Naive thymus-derived CD8-positive, alpha-beta T cell (primary cell): ENCODE measurements around the gene TRIM33. TPM values are rescaled to one million over a fixed set of nuclear protein-coding genes. Genes with fewer than 3 reads are reported as not detected.

Source experiments
- ATAC-seq, 2 donors: fragments of 150-1000 bp; cut with Tn5 transposase in 1 of 2; sonication (Bioruptor Pico), chemical (Tn5 transposase) in 1 of 2; 1 replicate in 1 of 2; 2 replicates in 1 of 2; pipeline ENCODE4 v1.10.0; 2021; ENCODE audit warnings: mild to moderate bottlenecking in 2 of 2, moderate library complexity in 2 of 2
- POLR2A ChIA-PET: fragments of 350-600 bp; sonication (Branson Sonifier 250); formaldehyde crosslinking; loops from one replicate; lab custom pipeline; 2021; ENCODE audit warnings: antibody characterized with exemption; lab: Charles Lee
- DNase-seq, 10 donors: peaks; one replicate each; pipeline versions ENCODE4 v3.0.0 to v3.0.0-alpha.2; 2020 to 2022
- H3K27ac Mint-ChIP-seq, 10 donors: one replicate each; pipeline ENCODE4 v1.8.0; 2020 to 2022; ENCODE audit warnings: mild to moderate bottlenecking in 10 of 10, mixed read lengths in 10 of 10, moderate library complexity in 4 of 10, inconsistent platforms in 1 of 10
- H3K27me3 Mint-ChIP-seq, 5 donors: one replicate each; pipeline ENCODE4 v1.8.0; 2021 to 2022; ENCODE audit warnings: mixed read lengths in 5 of 5
- H3K36me3 Mint-ChIP-seq, 3 donors: one replicate each; pipeline ENCODE4 v1.8.0; 2020 to 2022; ENCODE audit warnings: mixed read lengths in 3 of 3, mild to moderate bottlenecking in 2 of 3, inconsistent platforms in 1 of 3
- H3K4me1 Mint-ChIP-seq, 4 donors: one replicate each; pipeline ENCODE4 v1.8.0; 2021 to 2022; ENCODE audit warnings: mixed read lengths in 4 of 4
- H3K4me3 Mint-ChIP-seq, 10 donors: one replicate each; pipeline ENCODE4 v1.8.0; 2020 to 2022; ENCODE audit warnings: mild to moderate bottlenecking in 10 of 10, mixed read lengths in 10 of 10, moderate library complexity in 6 of 10, inconsistent platforms in 1 of 10
- H3K9me3 Mint-ChIP-seq, 9 donors: one replicate each; pipeline ENCODE4 v1.8.0; 2020 to 2022; ENCODE audit warnings: mixed read lengths in 9 of 9, mild to moderate bottlenecking in 3 of 9, inconsistent platforms in 1 of 9, moderate library complexity in 1 of 9
- polyA plus RNA-seq, 3 donors: library from polyadenylated mRNA; unstranded; fragments of 300-500 nt; fragmentation: Illumina TruSeq; gene quantifications; one replicate each; pipeline ENCODE4 v1.2.3, GENCODE V29; 2021
- total RNA-seq, 8 experiments: library from RNA in 2 of 8; stranded (reverse) in 2 of 8; gene quantifications; one replicate each; pipeline ENCODE4 v1.2.3 and lab custom pipeline; 2021 to 2026

TRIM33 gene
- total and polyA plus RNA-seq, 5 experiments from 2014 or later = 18.2 to 58.6 (median 32.2) TPM

DNA sequence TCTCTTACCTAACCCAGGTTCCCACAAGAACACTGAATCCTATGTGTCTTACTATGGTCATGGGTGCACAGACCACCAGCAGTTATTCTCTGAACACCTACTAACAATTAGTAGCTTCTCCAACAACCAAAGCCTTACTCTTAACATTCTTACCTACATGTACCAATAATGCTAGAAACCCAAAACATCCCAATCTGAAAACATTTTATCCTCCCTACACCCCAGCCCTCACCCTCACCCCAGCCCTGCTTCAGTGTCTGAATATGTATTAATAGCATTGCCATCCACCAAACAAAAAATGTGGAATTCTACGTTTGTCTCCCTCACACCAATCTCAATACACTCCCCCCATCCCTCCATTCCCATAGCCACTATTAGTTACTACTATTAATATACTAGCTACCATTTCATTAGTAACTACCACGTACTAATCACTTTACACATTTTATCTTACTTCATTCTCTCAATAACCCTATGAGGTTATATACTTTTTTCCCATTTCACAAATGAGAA is 2.6 kb downstream of the TRIM33 start:
- POLR2A ChIA-PET = no interaction called here
- H3K36me3 Mint-ChIP-seq = peaks cover 0 to 32% (median 4%) of the 10 kb centered on the region in 3 donors

DNA sequence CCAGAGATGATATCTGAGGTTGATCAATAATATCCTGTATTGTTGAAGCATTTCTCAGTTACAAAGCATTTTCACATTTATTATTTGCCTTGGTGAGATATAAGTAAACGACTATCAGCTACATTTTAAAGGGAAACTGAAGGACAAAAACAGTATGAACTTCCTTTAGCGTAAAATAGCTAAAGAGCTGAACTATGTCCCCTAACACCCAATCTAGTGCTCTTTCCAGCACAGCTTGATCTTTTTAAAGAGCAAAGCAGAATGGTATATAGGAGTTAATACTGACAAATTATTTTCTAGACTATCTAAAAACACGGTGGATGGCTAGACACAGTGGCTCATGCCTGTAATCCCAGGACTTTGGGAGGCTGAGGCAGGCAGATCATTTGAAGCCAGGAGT is 3.5 kb downstream of the TRIM33 start:
- Mint-ChIP-seq H3K36me3 (peaks cover 0 to 33% (median 4%) of the 10 kb centered on the region in 3 donors), H3K27me3 (no peaks in the 10 kb centered on the region), H3K27ac (peak overlapping the region in 6 of 10 donors; percentile 16 to 63 (median 35)), H3K4me1 (peaks cover 37 to 84% (median 70%) of the 10 kb centered on the region in 4 donors), H3K4me3 (peak overlapping the region in 9 of 10 donors; percentile 1 to 96 (median 52)), H3K9me3 (no peaks in the 10 kb centered on the region)
- POLR2A ChIA-PET = no interaction called here
- DNase-seq = no peak
- no peak for ATAC-seq

More for the DNA sequence above, 2.6 kb downstream of the TRIM33 start:
- H3K4me3 Mint-ChIP-seq = peak overlapping the region; percentile 50 to 97 (median 92)
- H3K4me1 Mint-ChIP-seq = peaks cover 37 to 81% (median 74%) of the 10 kb centered on the region in 4 donors
- ATAC-seq = no peak
- H3K27ac Mint-ChIP-seq = peak overlapping the region in 9 of 10 donors; percentile 33 to 77 (median 65)
- H3K27me3 Mint-ChIP-seq = no peaks in the 10 kb centered on the region
- no peaks in the 10 kb centered on the region for H3K9me3 Mint-ChIP-seq
- no peak for DNase-seq

- Mint-ChIP-seq H3K4me1 (peaks cover 34 to 89% (median 74%) of the 10 kb centered on the region in 4 donors), H3K27me3 (no peaks in the 10 kb centered on the region), H3K9me3 (no peaks in the 10 kb centered on the region), H3K4me3 (peak overlapping the region in 5 of 10 donors; percentile 3 to 55 (median 8)), H3K27ac (peak overlapping the region in 5 of 10 donors; percentile 2 to 68 (median 42)), H3K36me3 (peaks cover 0 to 35% (median 4%) of the 10 kb centered on the region in 3 donors)
- POLR2A ChIA-PET = no interaction called here
- DNase-seq (no peak), ATAC-seq (no peak)
These were observed 5.8 kb downstream of the TRIM33 start for GRCh38 chr1:114505148-114505561.

GRCh38 chr1:114503916-114504422 is 7.0 kb downstream of the TRIM33 start:
- H3K27ac Mint-ChIP-seq = peak overlapping the region in 1 of 10 donors; percentile 42
- H3K27me3 Mint-ChIP-seq = no peaks in the 10 kb centered on the region
- H3K4me1 Mint-ChIP-seq = peaks cover 26 to 86% (median 73%) of the 10 kb centered on the region in 4 donors
- ATAC-seq = no peak
- H3K36me3 Mint-ChIP-seq = peaks cover 0 to 45% (median 4%) of the 10 kb centered on the region in 3 donors
- POLR2A ChIA-PET = no interaction called here
- H3K9me3 Mint-ChIP-seq = no peaks in the 10 kb centered on the region
- DNase-seq = no peak
- H3K4me3 Mint-ChIP-seq = peak overlapping the region in 1 of 10 donors; percentile 20

- H3K27me3 Mint-ChIP-seq = no peaks in the 10 kb centered on the region
- ATAC-seq (no peak), DNase-seq (no peak)
- POLR2A ChIA-PET = interaction anchor here (1.3 kb wide), 1 partner anchor 9 kb away, joined by 4 read pairs; the partner anchor contains the start of gene TRIM33
- H3K4me1 Mint-ChIP-seq = peaks cover 14 to 80% (median 64%) of the 10 kb centered on the region in 4 donors
- H3K9me3 Mint-ChIP-seq = no peaks in the 10 kb centered on the region
- peak overlapping the region in 2 of 10 donors; percentile 3 to 11 for H3K4me3 Mint-ChIP-seq
- H3K27ac Mint-ChIP-seq = peak overlapping the region in 1 of 10 donors; percentile 12
- peaks cover 0 to 43% (median 4%) of the 10 kb centered on the region in 3 donors for H3K36me3 Mint-ChIP-seq
These were observed 8.9 kb downstream of the TRIM33 start for GRCh38 chr1:114502080-114502479.

GRCh38 chr1:114499478-114499877 is 11.5 kb downstream of the TRIM33 start:
- peak overlapping the region in 3 of 10 donors; percentile 21 to 63 (median 28) for H3K27ac Mint-ChIP-seq
- ATAC-seq (no peak), DNase-seq (no peak)
- H3K9me3 Mint-ChIP-seq = no peaks in the 10 kb centered on the region
- peaks cover 0 to 24% (median 0%) of the 10 kb centered on the region in 3 donors for H3K36me3 Mint-ChIP-seq
- peaks cover 5 to 74% (median 55%) of the 10 kb centered on the region in 4 donors for H3K4me1 Mint-ChIP-seq
- POLR2A ChIA-PET = no interaction called here
- H3K4me3 Mint-ChIP-seq = peak overlapping the region in 3 of 10 donors; percentile 13 to 38 (median 24)
- H3K27me3 Mint-ChIP-seq = no peaks in the 10 kb centered on the region

DNA sequence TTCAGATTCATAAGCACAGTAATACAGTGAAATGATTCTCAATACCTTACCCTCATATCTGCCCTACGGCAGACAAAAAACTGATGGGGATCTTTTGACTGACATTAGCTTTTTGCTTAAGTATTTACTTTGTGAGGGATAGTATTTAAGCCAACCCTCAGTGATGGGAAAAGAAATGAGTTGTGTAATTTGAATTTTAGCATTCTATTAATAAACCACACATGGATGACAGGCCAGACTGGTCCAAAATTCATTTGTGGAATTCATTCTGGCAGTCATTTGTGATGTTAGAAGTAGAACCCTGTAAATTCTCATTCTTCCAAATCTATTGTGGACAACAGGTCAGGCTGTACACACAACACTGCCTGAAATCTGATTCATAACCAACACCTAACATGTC is 14.9 kb downstream of the TRIM33 start:
- POLR2A ChIA-PET = no interaction called here
- Mint-ChIP-seq H3K27ac (peak overlapping the region in 1 of 10 donors; percentile 3), H3K4me1 (peaks cover 15 to 62% (median 45%) of the 10 kb centered on the region in 4 donors), H3K4me3 (no peak overlapping the region), H3K9me3 (peaks cover 1 to 14% (median 7%) of the 10 kb centered on the region in 9 donors), H3K27me3 (no peaks in the 10 kb centered on the region), H3K36me3 (peaks cover 12 to 34% (median 21%) of the 10 kb centered on the region in 3 donors)
- ATAC-seq = no peak
- no peak for DNase-seq

- POLR2A ChIA-PET = no interaction called here
- peaks cover 12 to 37% (median 24%) of the 10 kb centered on the region in 3 donors for H3K36me3 Mint-ChIP-seq
- H3K27me3 Mint-ChIP-seq = no peaks in the 10 kb centered on the region
- DNase-seq (no peak), ATAC-seq (no peak)
- peak overlapping the region in 1 of 10 donors; percentile 3 for H3K27ac Mint-ChIP-seq
- H3K4me1 Mint-ChIP-seq = peaks cover 15 to 64% (median 50%) of the 10 kb centered on the region in 4 donors
- peaks cover 1 to 14% (median 7%) of the 10 kb centered on the region in 9 donors for H3K9me3 Mint-ChIP-seq
- no peak overlapping the region for H3K4me3 Mint-ChIP-seq
These were observed 15.5 kb downstream of the TRIM33 start for GRCh38 chr1:114495486-114495885.

- H3K4me1 Mint-ChIP-seq = peaks cover 16 to 72% (median 54%) of the 10 kb centered on the region in 4 donors
- no peak for ATAC-seq
- peaks cover 12 to 30% (median 30%) of the 10 kb centered on the region in 3 donors for H3K36me3 Mint-ChIP-seq
- DNase-seq = no peak
- POLR2A ChIA-PET = no interaction called here
- H3K4me3 Mint-ChIP-seq = peak overlapping the region in 2 of 10 donors; percentile 2 to 22
- H3K27ac Mint-ChIP-seq = peak overlapping the region in 1 of 10 donors; percentile 1
- peaks cover 1 to 14% (median 7%) of the 10 kb centered on the region in 9 donors for H3K9me3 Mint-ChIP-seq
- no peaks in the 10 kb centered on the region for H3K27me3 Mint-ChIP-seq
These were observed 18.0 kb downstream of the TRIM33 start for GRCh38 chr1:114492978-114493377.

- H3K9me3 Mint-ChIP-seq = peaks cover 1 to 14% (median 7%) of the 10 kb centered on the region in 9 donors
- ATAC-seq = peak; percentile 17 to 40
- POLR2A ChIA-PET = interaction anchor here (0.5 kb wide), 1 partner anchor 67 kb away, joined by 3 read pairs; no protein-coding TSS in a partner anchor
- H3K4me3 Mint-ChIP-seq = peak overlapping the region in 3 of 10 donors; percentile 2 to 34 (median 7)
- H3K27me3 Mint-ChIP-seq = no peaks in the 10 kb centered on the region
- peaks cover 19 to 71% (median 59%) of the 10 kb centered on the region in 4 donors for H3K4me1 Mint-ChIP-seq
- H3K36me3 Mint-ChIP-seq = peaks cover 12 to 33% (median 26%) of the 10 kb centered on the region in 3 donors
- peak overlapping the region in 9 of 10 donors; percentile 1 to 77 (median 41) for H3K27ac Mint-ChIP-seq
- DNase-seq = no peak
These were observed 20.7 kb downstream of the TRIM33 start for GRCh38 chr1:114490274-114490693.

DNA sequence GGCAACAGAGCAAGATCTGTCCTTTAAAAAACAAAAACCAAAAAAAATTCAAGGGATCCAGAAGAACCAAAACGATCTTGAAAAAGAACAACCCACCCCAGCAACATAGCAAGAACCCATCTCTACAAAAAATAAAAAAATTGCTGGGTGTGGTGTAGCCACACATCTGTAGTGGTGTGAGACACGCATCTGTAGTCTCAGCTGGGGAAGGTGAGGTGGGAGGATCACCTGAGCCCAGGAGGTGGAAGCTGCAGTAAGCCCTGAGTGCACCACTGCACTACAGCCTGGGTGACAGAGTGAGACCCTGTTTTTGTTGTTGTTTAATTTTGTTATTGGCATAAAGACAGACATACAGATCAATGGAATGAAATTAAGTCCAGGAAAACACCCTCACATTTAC is 22.3 kb downstream of the TRIM33 start:
- Mint-ChIP-seq H3K4me1 (peaks cover 20 to 70% (median 57%) of the 10 kb centered on the region in 4 donors), H3K36me3 (peaks cover 12 to 27% (median 21%) of the 10 kb centered on the region in 3 donors), H3K4me3 (peak overlapping the region in 5 of 10 donors; percentile 1 to 42 (median 30)), H3K9me3 (peaks cover 0 to 14% (median 7%) of the 10 kb centered on the region in 9 donors), H3K27ac (peak overlapping the region in 9 of 10 donors; percentile 24 to 84 (median 65)), H3K27me3 (no peaks in the 10 kb centered on the region)
- no peak for DNase-seq
- peak; percentile 56 to 58 for ATAC-seq
- POLR2A ChIA-PET = no interaction called here

DNA sequence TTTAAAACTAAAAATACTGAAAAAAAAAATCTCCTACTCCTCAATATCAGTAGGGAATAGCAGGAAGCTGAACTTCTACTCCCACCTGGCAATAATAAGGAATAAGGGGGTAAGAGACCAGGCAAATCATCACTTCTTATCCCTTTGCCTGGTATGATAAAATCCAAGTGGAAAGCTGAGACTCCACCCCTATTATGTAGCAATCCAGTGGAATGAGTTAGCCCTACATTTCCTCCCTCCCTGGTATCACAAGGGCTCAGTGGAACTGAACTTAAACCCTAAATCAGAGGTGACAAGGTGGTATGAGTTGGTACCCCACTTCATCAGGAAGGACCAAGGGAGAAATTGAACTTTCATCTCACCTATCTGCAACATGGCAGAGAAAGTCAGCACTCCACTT is 25.7 kb downstream of the TRIM33 start:
- Mint-ChIP-seq H3K4me1 (peaks cover 20 to 74% (median 61%) of the 10 kb centered on the region in 4 donors), H3K27ac (peak overlapping the region in 6 of 10 donors; percentile 12 to 57 (median 34)), H3K27me3 (no peaks in the 10 kb centered on the region), H3K4me3 (peak overlapping the region in 1 of 10 donors; percentile 33), H3K36me3 (peaks cover 4 to 11% (median 8%) of the 10 kb centered on the region in 3 donors), H3K9me3 (peaks cover 0 to 7% (median 0%) of the 10 kb centered on the region in 9 donors)
- POLR2A ChIA-PET = no interaction called here
- ATAC-seq (no peak), DNase-seq (no peak)
